H1 (cell line): ENCODE results near the gene MZT2A. TPM values are rescaled to one million over a fixed set of nuclear protein-coding genes. Genes with fewer than 3 reads are reported as not detected.
"Not testable (repeated sequence)": the region's sequence is repeated elsewhere in the genome, so short reads cannot be mapped to it uniquely, and the experiment has no call there.

Source experiments
- CTCF ChIA-PET: fragments of 300-600 bp; sonication (Branson Sonifier 250); formaldehyde crosslinking; loops from one replicate; lab custom pipeline; 2021; ENCODE audit not compliant: partially characterized antibody; lab: Charles Lee
- POLR2A ChIA-PET: fragments of 300-600 bp; sonication (Branson Sonifier 250); formaldehyde crosslinking; loops from one replicate; lab custom pipeline; 2021; ENCODE audit warnings: inconsistent platforms; ENCODE audit not compliant: partially characterized antibody; lab: Charles Lee
- DNase-seq, 2 experiments: peaks; one replicate each; pipeline versions ENCODE4 v3.0.0 to v3.0.0-alpha.2; 2010 to 2022; ENCODE audit warnings: low spot score in 2 of 2, low read depth in 1 of 2, mixed read lengths in 1 of 2
- FAIRE-seq: peaks from 2 replicates; lab custom pipeline; 2011; peaks lifted over from hg19 to GRCh38; lab: Jason Lieb, UNC
- H2AFZ ChIP-seq: 2 replicates; pipeline ENCODE4 v1.8.1; 2012; ENCODE audit warnings: low read length, inconsistent platforms
- H2AK5ac ChIP-seq: 2 replicates; pipeline ENCODE4 v1.6.1; 2013; ENCODE audit warnings: low read depth, low read length
- H2BK120ac ChIP-seq: replicated peaks from 2 replicates; pipeline ENCODE3; 2013; ENCODE audit warnings: low read depth, low read length, inconsistent platforms
- H2BK12ac ChIP-seq: 2 replicates; pipeline ENCODE4 v1.6.1; 2013; ENCODE audit warnings: low read depth, low read length
- H2BK15ac ChIP-seq: 2 replicates; pipeline ENCODE4 v1.6.1; 2013; ENCODE audit warnings: low read length
- H2BK20ac ChIP-seq: 2 replicates; pipeline ENCODE4 v1.6.1; 2013; ENCODE audit warnings: low read length
- H2BK5ac ChIP-seq: 2 replicates; pipeline ENCODE4 v1.6.1; 2013; ENCODE audit warnings: low read depth, low read length
- H3K14ac ChIP-seq: 2 replicates; pipeline ENCODE4 v1.6.1; 2013; ENCODE audit warnings: inconsistent platforms; ENCODE audit not compliant: insufficient read length
- H3K18ac ChIP-seq: 2 replicates; pipeline ENCODE4 v1.6.1; 2013; ENCODE audit warnings: low read length; ENCODE audit errors: extremely low read depth
- H3K23ac ChIP-seq: 2 replicates; pipeline ENCODE4 v1.6.1; 2013; ENCODE audit warnings: inconsistent platforms; ENCODE audit not compliant: insufficient read length
- H3K23me2 ChIP-seq: 2 replicates; pipeline ENCODE4 v1.6.1; 2013; ENCODE audit warnings: low read depth, low read length
- H3K27ac ChIP-seq: 2 replicates; pipeline ENCODE4 v1.6.1; 2011; ENCODE audit warnings: low read depth, low read length, inconsistent platforms
- H3K27me3 ChIP-seq, 4 experiments: replicated peaks in 1 of 4; 1 replicate in 1 of 4; 2 replicates in 3 of 4; pipeline versions ENCODE4 v1.6.1 to v1.8.1; 2011 to 2013; ENCODE audit warnings: low read length in 3 of 4, mild to moderate bottlenecking in 3 of 4, inconsistent platforms in 2 of 4, mixed read lengths in 2 of 4, moderate library complexity in 1 of 4; ENCODE audit not compliant: control insufficient read depth in 3 of 4, insufficient read depth in 3 of 4; ENCODE audit errors: extremely low read depth in 1 of 4
- H3K36me3 ChIP-seq, 4 experiments: 2 replicates each; pipeline versions ENCODE4 v1.6.1 to v1.8.1; 2011 to 2013; ENCODE audit warnings: mild to moderate bottlenecking in 4 of 4, low read length in 3 of 4, moderate library complexity in 2 of 4, control low read depth in 1 of 4, inconsistent platforms in 1 of 4; ENCODE audit not compliant: insufficient read depth in 4 of 4, control insufficient read depth in 2 of 4
- H3K4ac ChIP-seq: replicated peaks from 2 replicates; pipeline ENCODE3; 2013; ENCODE audit warnings: low read length, low read depth, mixed read lengths, inconsistent platforms; ENCODE audit not compliant: insufficient read length
- H3K4me1 ChIP-seq, 4 experiments: replicated peaks in 1 of 4; 1 replicate in 1 of 4; 2 replicates in 3 of 4; pipeline versions ENCODE4 v1.6.1 to v1.8.1; 2011 to 2013; ENCODE audit warnings: low read length in 3 of 4, inconsistent platforms in 2 of 4, mixed read lengths in 1 of 4; ENCODE audit not compliant: insufficient read depth in 4 of 4, control insufficient read depth in 3 of 4
- H3K4me2 ChIP-seq, 2 experiments: 2 replicates each; pipeline versions ENCODE4 v1.6.1 to v1.8.1; 2011 to 2013; ENCODE audit warnings: low read depth in 2 of 2, low read length in 2 of 2, control low read depth in 1 of 2, inconsistent platforms in 1 of 2, mild to moderate bottlenecking in 1 of 2; ENCODE audit not compliant: insufficient read depth in 1 of 2
- H3K4me3 ChIP-seq, 4 experiments: fragments of 200-600, 300-600 bp in 1 of 4; sonication (generic), shearing (Covaris generic), sonication (Bioruptor Twin) in 1 of 4; 2 replicates each; pipeline versions ENCODE4 v1.5.1 to v1.8.1; 2011 to 2016; ENCODE audit warnings: low read length in 4 of 4, low read depth in 3 of 4, control low read depth in 2 of 4, inconsistent platforms in 2 of 4, mild to moderate bottlenecking in 2 of 4, mixed read lengths in 1 of 4, moderate library complexity in 1 of 4; ENCODE audit not compliant: insufficient read depth in 2 of 4; ENCODE audit errors: extremely low read depth in 1 of 4
- H3K56ac ChIP-seq: replicated peaks from 2 replicates; pipeline ENCODE3; 2013; ENCODE audit warnings: low read depth, mild to moderate bottlenecking, mixed read lengths, low read length, inconsistent platforms; ENCODE audit not compliant: insufficient read length
- H3K79me1 ChIP-seq: 2 replicates; pipeline ENCODE4 v1.6.1; 2013; ENCODE audit warnings: low read depth, low read length, control low read depth
- H3K79me2 ChIP-seq, 2 experiments: 2 replicates each; pipeline versions ENCODE4 v1.6.1 to v1.8.1; 2012 to 2013; ENCODE audit warnings: low read length in 2 of 2, mild to moderate bottlenecking in 2 of 2, inconsistent platforms in 1 of 2; ENCODE audit not compliant: insufficient read depth in 2 of 2, control insufficient read depth in 1 of 2
- H3K9ac ChIP-seq, 4 experiments: replicated peaks in 1 of 4; 1 replicate in 1 of 4; 2 replicates in 3 of 4; pipeline versions ENCODE4 v1.6.1 to v1.8.1; 2011 to 2013; ENCODE audit warnings: low read depth in 3 of 4, low read length in 3 of 4, control low read depth in 2 of 4, mild to moderate bottlenecking in 2 of 4, moderate library complexity in 2 of 4, inconsistent platforms in 1 of 4; ENCODE audit errors: extremely low read depth in 1 of 4
- H3K9me3 ChIP-seq, 2 experiments: 2 replicates each; pipeline versions ENCODE4 v1.6.1 to v1.8.1; 2012 to 2013; ENCODE audit warnings: mild to moderate bottlenecking in 2 of 2, moderate library complexity in 2 of 2, control low read depth in 1 of 2, inconsistent platforms in 1 of 2, low read depth in 1 of 2, low read length in 1 of 2, mixed read lengths in 1 of 2; ENCODE audit not compliant: insufficient read depth in 2 of 2
- H4K20me1 ChIP-seq, 2 experiments: replicated peaks in 1 of 2; 2 replicates each; pipeline versions ENCODE3 to v1.8.1; 2011 to 2013; ENCODE audit warnings: inconsistent platforms in 2 of 2, low read length in 2 of 2, mild to moderate bottlenecking in 1 of 2; ENCODE audit not compliant: insufficient read depth in 2 of 2, control insufficient read depth in 1 of 2
- H4K5ac ChIP-seq: 2 replicates; pipeline ENCODE4 v1.6.1; 2013; ENCODE audit warnings: low read length, low read depth, mixed read lengths, inconsistent platforms; ENCODE audit not compliant: insufficient read length
- H4K8ac ChIP-seq: 2 replicates; pipeline ENCODE4 v1.8.0; 2013; ENCODE audit warnings: mild to moderate bottlenecking, moderate library complexity, low read length, inconsistent platforms; ENCODE audit not compliant: insufficient read depth; ENCODE audit errors: extremely low read depth
- H4K91ac ChIP-seq: replicated peaks from 2 replicates; pipeline ENCODE3; 2013; ENCODE audit warnings: low read length, mixed read lengths, inconsistent platforms; ENCODE audit not compliant: insufficient read length
- WGBS, 2 experiments: shearing (Covaris generic) in 1 of 2; methylation state at CpG; one replicate each; pipeline versions ENCODE4 v1.1.6 to v1.1.7; 2013 to 2015; ENCODE audit warnings: low lambda C conversion rate in 2 of 2, mixed read lengths in 2 of 2, inconsistent platforms in 1 of 2, low coverage in 1 of 2, missing lambda C conversion rate in 1 of 2; ENCODE audit not compliant: insufficient replicate concordance in 2 of 2, insufficient coverage in 1 of 2, insufficient read length in 1 of 2; ENCODE audit errors: extremely low coverage in 1 of 2, missing lambda C conversion rate in 1 of 2; 5-methylcytosine and 5-hydroxymethylcytosine counted together
- polyA plus RNA-seq, 7 experiments: library from polyadenylated mRNA; depleted of rRNA in 3 of 7; stranded (reverse) in 5 of 7; unstranded in 2 of 7; fragments of >200 nt in 5 of 7; fragments of 200-250 nt in 2 of 7; gene quantifications; 1 replicate in 5 of 7; 2 replicates in 1 of 7; 4 replicates in 1 of 7; pipeline versions ENCODE4 v1.2.1 to v1.2.3, GENCODE V29; 2011 to 2013; ENCODE audit warnings: missing spikeins in 2 of 7, mixed read lengths in 2 of 7
- total RNA-seq: library from RNA; stranded (reverse); fragmentation: NEBNext Ultra II Directional; extraction: Animal tissue kit (Norgen Biotek cat#: 25700); gene quantifications from 2 replicates; pipeline ENCODE4 v1.2.1, GENCODE V29; 2021

Gene MZT2A
- total and polyA plus RNA-seq, 2 of the 8 experiments (the other 6 are each of a cell fraction or from before 2014, with no cell fraction given): 116 to 120 TPM

- H3K14ac ChIP-seq, H2AFZ ChIP-seq, H3K36me3 ChIP-seq, H2AK5ac ChIP-seq, H3K79me2 ChIP-seq, DNase-seq, H3K4me1 ChIP-seq, H3K23ac ChIP-seq, H3K18ac ChIP-seq, H2BK15ac ChIP-seq, H4K5ac ChIP-seq, POLR2A ChIA-PET, H3K4me2 ChIP-seq, H3K27ac ChIP-seq, H2BK12ac ChIP-seq, H3K56ac ChIP-seq, H3K79me1 ChIP-seq, FAIRE-seq, H3K4me3 ChIP-seq, H4K20me1 ChIP-seq, H2BK120ac ChIP-seq, H4K91ac ChIP-seq, H3K9me3 ChIP-seq, H2BK5ac ChIP-seq, H2BK20ac ChIP-seq, H3K23me2 ChIP-seq, H3K9ac ChIP-seq, H3K4ac ChIP-seq, H3K27me3 ChIP-seq, H4K8ac ChIP-seq: not testable (repeated sequence)
- WGBS, 2 experiments: 97% methylated on average over 23 of the region's 90 CpGs; no CpG with 5 or more reads in 1 of the 2 experiments
- CTCF ChIA-PET: interaction anchor here (1.4 kb wide), 1 partner anchor 404 kb away, joined by 3 read pairs; no protein-coding TSS in a partner anchor
These were observed 47.3 kb downstream of the MZT2A start for GRCh38 chr2:131444736-131445514.
